Liver (tissue), 9 donors: ENCODE data around the gene APOA5. TPM values are rescaled to one million over a fixed set of nuclear protein-coding genes. Genes with fewer than 3 reads are reported as not detected.
"Not testable (repeated sequence)": the region's sequence is repeated elsewhere in the genome, so short reads cannot be mapped to it uniquely, and the experiment has no call there.

Experiments
- DNase-seq: peaks from one replicate; pipeline ENCODE4 v3.0.0-alpha.2; 2017; ENCODE audit warnings: low spot score
- H3K27ac ChIP-seq, 2 donors: one replicate each; pipeline ENCODE4 v1.7.0; 2013; ENCODE audit warnings: inconsistent platforms in 2 of 2, low read length in 2 of 2, control low read depth in 1 of 2, low read depth in 1 of 2, mild to moderate bottlenecking in 1 of 2
- H3K27me3 ChIP-seq, 4 donors: one replicate each; pipeline versions ENCODE4 v1.6.1 to v1.7.0; 2013; ENCODE audit warnings: low read length in 3 of 4, inconsistent platforms in 1 of 4, mild to moderate bottlenecking in 1 of 4, moderate library complexity in 1 of 4; ENCODE audit not compliant: control insufficient read depth in 4 of 4, insufficient read depth in 4 of 4
- H3K36me3 ChIP-seq, 4 donors: one replicate each; pipeline versions ENCODE4 v1.6.1 to v1.7.0; 2013; ENCODE audit warnings: low read length in 3 of 4, mild to moderate bottlenecking in 3 of 4, low read depth in 1 of 4, moderate library complexity in 1 of 4; ENCODE audit not compliant: control insufficient read depth in 4 of 4, insufficient read depth in 3 of 4
- H3K4me1 ChIP-seq, 4 donors: one replicate each; pipeline versions ENCODE4 v1.6.1 to v1.7.0; 2013; ENCODE audit warnings: low read length in 3 of 4, mild to moderate bottlenecking in 3 of 4, moderate library complexity in 1 of 4; ENCODE audit not compliant: control insufficient read depth in 4 of 4, insufficient read depth in 4 of 4
- H3K4me3 ChIP-seq, 3 donors: one replicate each; pipeline versions ENCODE4 v1.6.1 to v1.7.0; 2013; ENCODE audit warnings: low read length in 3 of 3, control low read depth in 1 of 3, low read depth in 1 of 3, mild to moderate bottlenecking in 1 of 3
- H3K9ac ChIP-seq, 2 donors: one replicate each; pipeline ENCODE4 v1.7.0; 2013; ENCODE audit warnings: low read length in 2 of 2, mild to moderate bottlenecking in 2 of 2, moderate library complexity in 2 of 2, control low read depth in 1 of 2, low read depth in 1 of 2
- H3K9me3 ChIP-seq, 4 donors: one replicate each; pipeline versions ENCODE4 v1.6.1 to v1.7.0; 2013; ENCODE audit warnings: low read length in 3 of 4; ENCODE audit not compliant: control insufficient read depth in 4 of 4
- CTCF ChIP-seq: fragments of 150-350 bp; IDR thresholded peaks from 2 replicates; pipeline ENCODE4 v1.5.1; 2017; ENCODE audit warnings: improper control_type of control experiment, low read depth, low read length; ENCODE audit not compliant: missing input control
- EGR1 ChIP-seq, 2 donors: IDR thresholded peaks; 2 replicates each; pipeline ENCODE4 v1.6.1; 2016 to 2018; ENCODE audit warnings: antibody characterized with exemption in 2 of 2, low read depth in 2 of 2
- FOXA1 ChIP-seq: IDR thresholded peaks from 2 replicates; pipeline ENCODE4 v1.6.1; 2016; ENCODE audit warnings: antibody characterized with exemption
- FOXA2 ChIP-seq: IDR thresholded peaks from 2 replicates; pipeline ENCODE4 v1.6.1; 2016; ENCODE audit warnings: antibody characterized with exemption
- GABPA ChIP-seq, 2 donors: IDR thresholded peaks in 1 of 2; conservative IDR thresholded peaks in 1 of 2; 2 replicates each; pipeline ENCODE4 v1.6.1; 2016; ENCODE audit warnings: antibody characterized with exemption in 2 of 2, mild to moderate bottlenecking in 1 of 2, moderate library complexity in 1 of 2
- HNF4A ChIP-seq, 2 donors: conservative IDR thresholded peaks; 2 replicates each; pipeline ENCODE4 v1.6.1; 2016; ENCODE audit warnings: antibody characterized with exemption in 2 of 2, mild to moderate bottlenecking in 2 of 2
- HNF4G ChIP-seq: IDR thresholded peaks from 2 replicates; pipeline ENCODE4 v1.6.1; 2016; ENCODE audit warnings: antibody characterized with exemption
- JUND ChIP-seq, 2 donors: IDR thresholded peaks; 2 replicates each; pipeline ENCODE4 v1.6.1; 2016; ENCODE audit warnings: antibody characterized with exemption in 2 of 2
- NR2F2 ChIP-seq: IDR thresholded peaks from 2 replicates; pipeline ENCODE4 v1.6.1; 2016; ENCODE audit warnings: antibody characterized with exemption
- RAD21 ChIP-seq, 2 donors: IDR thresholded peaks; 2 replicates each; pipeline ENCODE4 v1.6.1; 2016; ENCODE audit warnings: antibody characterized with exemption in 2 of 2, mild to moderate bottlenecking in 2 of 2
- REST ChIP-seq: IDR thresholded peaks from 2 replicates; pipeline ENCODE4 v1.6.1; 2016; ENCODE audit warnings: antibody characterized with exemption, mild to moderate bottlenecking
- RXRA ChIP-seq, 2 donors: IDR thresholded peaks; 2 replicates each; pipeline ENCODE4 v1.6.1; 2017 to 2018; ENCODE audit warnings: antibody characterized with exemption in 2 of 2, mild to moderate bottlenecking in 1 of 2
- SP1 ChIP-seq: IDR thresholded peaks from 2 replicates; pipeline ENCODE4 v1.6.1; 2018; ENCODE audit warnings: antibody characterized with exemption, mild to moderate bottlenecking
- TAF1 ChIP-seq: conservative IDR thresholded peaks from 2 replicates; pipeline ENCODE4 v1.6.1; 2016; ENCODE audit warnings: antibody characterized with exemption, mild to moderate bottlenecking
- YY1 ChIP-seq: IDR thresholded peaks from 2 replicates; pipeline ENCODE4 v1.6.1; 2016; ENCODE audit warnings: antibody characterized with exemption, mild to moderate bottlenecking
- WGBS: extraction: QIAGEN DNeasy Blood & Tissue Kit; methylation state at CpG from one replicate; pipeline ENCODE4 v1.1.7; 2013; 5-methylcytosine and 5-hydroxymethylcytosine counted together
- polyA plus RNA-seq, 2 donors: library from polyadenylated mRNA; stranded (reverse) in 1 of 2; unstranded in 1 of 2; fragments of 200-250 nt in 1 of 2; fragments of >200 nt in 1 of 2; fragmentation: Nextera tagmentation in 1 of 2; extraction: Ambion mirVana in 1 of 2; gene quantifications; one replicate each; pipeline versions ENCODE4 v1.2.1 to v1.2.3, GENCODE V29; 2013 to 2015
- total RNA-seq, 2 donors: library from RNA; depleted of rRNA; stranded (reverse); fragments of >200 nt; gene quantifications; one replicate each; pipeline ENCODE4 v1.2.3, GENCODE V29; 2014
- TF ChIP-seq, protein P1 (sequence below): IDR thresholded peaks from 2 replicates; pipeline ENCODE4 v1.6.1; 2016; ENCODE audit warnings: antibody characterized with exemption
- TF ChIP-seq, protein P2 (sequence below): IDR thresholded peaks from 2 replicates; pipeline ENCODE4 v1.6.1; 2016; ENCODE audit warnings: antibody characterized with exemption
- TF ChIP-seq, protein P3 (sequence below): IDR thresholded peaks from 2 replicates; pipeline ENCODE4 v1.6.1; 2016; ENCODE audit warnings: antibody characterized with exemption
- donor health status: healthy.
- donor health status: healthy.
- donor health status: healthy.
- donor health status: healthy.
- donor health status: healthy.

APOA5 gene
- total and polyA plus RNA-seq, 4 donors, result 7.3 to 1,045 (median 739) TPM

GRCh38 chr11:116834535-116835041 is 42.9 kb upstream of the APOA5 start:
- Histone ChIP-seq H3K4me1 (peaks cover 6 to 75% (median 39%) of the 10 kb centered on the region in 4 donors), H3K27ac (peak overlapping the region; percentile 86 to 94), H3K4me3 (peak overlapping the region in 1 of 3 donors; percentile 58)
- not testable (repeated sequence) for H3K36me3 ChIP-seq, H3K27me3 ChIP-seq, H3K9ac ChIP-seq, DNase-seq, H3K9me3 ChIP-seq
- 42% methylated on average over 13 of the region's 13 CpGs for WGBS
- peak; percentile 35 for TF ChIP-seq YY1
- TF ChIP-seq SP1, result peak; percentile 10
- TF ChIP-seq RAD21 (IDR thresholded peaks at IDR 0.05), result peak in 1 of 2 donors; percentile 24
- peak in 1 of 2 donors; percentile 39 for TF ChIP-seq JUND (IDR thresholded peaks at IDR 0.05)
- peak; percentile 4 for TF ChIP-seq FOXA2
- peak in 1 of 2 donors; percentile 44 for TF ChIP-seq HNF4A (conservative IDR thresholded peaks at IDR 0.05)
- TF ChIP-seq RXRA (IDR thresholded peaks at IDR 0.05), result peak; percentile 15 to 64

GRCh38 chr11:116833816-116834534 is 42.3 kb upstream of the APOA5 start:
- peaks cover 6 to 73% (median 33%) of the 10 kb centered on the region in 4 donors for H3K4me1 ChIP-seq

More at GRCh38 chr11:116833816-116834534, 42.3 kb upstream of the APOA5 start:
- Histone ChIP-seq H3K27me3 (no peaks in the 10 kb centered on the region), H3K9ac (peak overlapping the region in 1 of 2 donors; percentile 45), H3K36me3 (no peaks in the 10 kb centered on the region), H3K9me3 (no peaks in the 10 kb centered on the region), H3K4me3 (no peak overlapping the region), H3K27ac (peak overlapping the region; percentile 86 to 94)
- WGBS, result 38% methylated on average over 14 of the region's 14 CpGs
- DNase-seq, result no peak
- TF ChIP-seq HNF4A (conservative IDR thresholded peaks at IDR 0.05) (peak; percentile 87), SP1 (peak; percentile 62), RAD21 (IDR thresholded peaks at IDR 0.05) (peak; percentile 20 to 28), FOXA1 (no peak), REST (peak; percentile 11), FOXA2 (peak; percentile 22), CTCF (no peak), JUND (IDR thresholded peaks at IDR 0.05) (no peak), HNF4G (peak; percentile 39), TAF1 (peak; percentile 20), GABPA (IDR thresholded peaks at IDR 0.05 in 1 of 2, conservative IDR thresholded peaks at IDR 0.05 in 1 of 2) (no peak), RXRA (IDR thresholded peaks at IDR 0.05) (peak; percentile 64 to 68), EGR1 (IDR thresholded peaks at IDR 0.05; ENCODE audit: low read depth in 2 of 2) (no peak), NR2F2 (peak; percentile 6)
- TF ChIP-seq, protein P1, sequence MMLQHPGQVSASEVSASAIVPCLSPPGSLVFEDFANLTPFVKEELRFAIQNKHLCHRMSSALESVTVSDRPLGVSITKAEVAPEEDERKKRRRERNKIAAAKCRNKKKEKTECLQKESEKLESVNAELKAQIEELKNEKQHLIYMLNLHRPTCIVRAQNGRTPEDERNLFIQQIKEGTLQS, result no peak
- TF ChIP-seq, protein P2, sequence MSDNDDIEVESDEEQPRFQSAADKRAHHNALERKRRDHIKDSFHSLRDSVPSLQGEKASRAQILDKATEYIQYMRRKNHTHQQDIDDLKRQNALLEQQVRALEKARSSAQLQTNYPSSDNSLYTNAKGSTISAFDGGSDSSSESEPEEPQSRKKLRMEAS, result peak; percentile 1
- TF ChIP-seq, protein P3, sequence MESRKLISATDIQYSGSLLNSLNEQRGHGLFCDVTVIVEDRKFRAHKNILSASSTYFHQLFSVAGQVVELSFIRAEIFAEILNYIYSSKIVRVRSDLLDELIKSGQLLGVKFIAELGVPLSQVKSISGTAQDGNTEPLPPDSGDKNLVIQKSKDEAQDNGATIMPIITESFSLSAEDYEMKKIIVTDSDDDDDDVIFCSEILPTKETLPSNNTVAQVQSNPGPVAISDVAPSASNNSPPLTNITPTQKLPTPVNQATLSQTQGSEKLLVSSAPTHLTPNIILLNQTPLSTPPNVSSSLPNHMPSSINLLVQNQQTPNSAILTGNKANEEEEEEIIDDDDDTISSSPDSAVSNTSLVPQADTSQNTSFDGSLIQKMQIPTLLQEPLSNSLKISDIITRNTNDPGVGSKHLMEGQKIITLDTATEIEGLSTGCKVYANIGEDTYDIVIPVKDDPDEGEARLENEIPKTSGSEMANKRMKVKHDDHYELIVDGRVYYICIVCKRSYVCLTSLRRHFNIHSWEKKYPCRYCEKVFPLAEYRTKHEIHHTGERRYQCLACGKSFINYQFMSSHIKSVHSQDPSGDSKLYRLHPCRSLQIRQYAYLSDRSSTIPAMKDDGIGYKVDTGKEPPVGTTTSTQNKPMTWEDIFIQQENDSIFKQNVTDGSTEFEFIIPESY, result peak; percentile 10
